Naive thymus-derived CD4-positive, alpha-beta T cell (primary cell): ENCODE measurements around the gene ROBO1. TPM values are rescaled to one million over a fixed set of nuclear protein-coding genes. Genes with fewer than 3 reads are reported as not detected.

ENCODE experiments used
- ATAC-seq: fragments of 150-1000 bp; cut with Tn5 transposase; 2 replicates; pipeline ENCODE4 v1.10.0; 2021; ENCODE audit warnings: mild to moderate bottlenecking, moderate library complexity
- CTCF ChIA-PET: fragments of 350-600 bp; sonication (Branson Sonifier 250); formaldehyde crosslinking; loops from one replicate; lab custom pipeline; 2021; ENCODE audit warnings: antibody characterized with exemption; lab: Charles Lee
- POLR2A ChIA-PET: fragments of 350-600 bp; sonication (Branson Sonifier 250); formaldehyde crosslinking; loops from one replicate; lab custom pipeline; 2021; ENCODE audit warnings: antibody characterized with exemption, inconsistent platforms; lab: Charles Lee
- DNase-seq, 9 donors: peaks; one replicate each; pipeline versions ENCODE4 v3.0.0 to v3.0.0-alpha.2; 2020 to 2022; ENCODE audit warnings: mixed read lengths in 1 of 9
- H3K27ac ChIP-seq: one replicate; pipeline ENCODE4 v1.7.0; 2013; ENCODE audit warnings: mild to moderate bottlenecking, low read depth, low read length, moderate library complexity
- H3K27me3 ChIP-seq, 2 donors: one replicate each; pipeline ENCODE4 v1.7.0; 2013; ENCODE audit warnings: low read length in 2 of 2, mild to moderate bottlenecking in 2 of 2, moderate library complexity in 2 of 2; ENCODE audit not compliant: control insufficient read depth in 2 of 2, insufficient read depth in 2 of 2
- H3K36me3 ChIP-seq, 3 experiments: 1 replicate in 2 of 3; 2 replicates in 1 of 3; pipeline ENCODE4 v1.7.0; 2013; ENCODE audit warnings: low read length in 3 of 3, mild to moderate bottlenecking in 3 of 3, moderate library complexity in 1 of 3; ENCODE audit not compliant: insufficient read depth in 3 of 3, control insufficient read depth in 2 of 3
- H3K4me1 ChIP-seq, 2 donors: one replicate each; pipeline ENCODE4 v1.7.0; 2013; ENCODE audit warnings: low read length in 2 of 2, mild to moderate bottlenecking in 2 of 2, moderate library complexity in 1 of 2; ENCODE audit not compliant: control insufficient read depth in 2 of 2, insufficient read depth in 2 of 2
- H3K4me3 ChIP-seq: 2 replicates; pipeline ENCODE4 v1.7.0; 2013; ENCODE audit warnings: mild to moderate bottlenecking, low read length
- H3K9me3 ChIP-seq, 3 experiments: 1 replicate in 2 of 3; 2 replicates in 1 of 3; pipeline ENCODE4 v1.7.0; 2013; ENCODE audit warnings: low read length in 3 of 3; ENCODE audit not compliant: control insufficient read depth in 2 of 3
- H3K27ac Mint-ChIP-seq, 9 donors: one replicate each; pipeline ENCODE4 v1.8.0; 2020 to 2022; ENCODE audit warnings: mixed read lengths in 9 of 9, mild to moderate bottlenecking in 8 of 9, moderate library complexity in 5 of 9, inconsistent platforms in 2 of 9
- H3K27me3 Mint-ChIP-seq, 5 donors: one replicate each; pipeline ENCODE4 v1.8.0; 2021 to 2022; ENCODE audit warnings: mixed read lengths in 5 of 5, mild to moderate bottlenecking in 1 of 5
- H3K36me3 Mint-ChIP-seq, 5 donors: one replicate each; pipeline ENCODE4 v1.8.0; 2020 to 2022; ENCODE audit warnings: mixed read lengths in 5 of 5, mild to moderate bottlenecking in 3 of 5, inconsistent platforms in 1 of 5
- H3K4me1 Mint-ChIP-seq, 7 donors: one replicate each; pipeline ENCODE4 v1.8.0; 2020 to 2022; ENCODE audit warnings: mixed read lengths in 7 of 7, mild to moderate bottlenecking in 3 of 7, inconsistent platforms in 1 of 7
- H3K4me3 Mint-ChIP-seq, 10 donors: one replicate each; pipeline ENCODE4 v1.8.0; 2020 to 2022; ENCODE audit warnings: mild to moderate bottlenecking in 10 of 10, mixed read lengths in 10 of 10, moderate library complexity in 6 of 10, inconsistent platforms in 2 of 10
- H3K9me3 Mint-ChIP-seq, 11 donors: one replicate each; pipeline ENCODE4 v1.8.0; 2020 to 2022; ENCODE audit warnings: mixed read lengths in 11 of 11, mild to moderate bottlenecking in 4 of 11, inconsistent platforms in 1 of 11, moderate library complexity in 1 of 11
- intact Hi-C, 2 donors: fragments of 100-400 bp; cut with micrococcal nuclease; formaldehyde crosslinking; loops; one replicate each; pipeline ENCODE4 v1.15.1; 2023
- polyA plus RNA-seq, 2 donors: library from polyadenylated mRNA; unstranded; fragments of 300-500 nt; fragmentation: Illumina TruSeq; gene quantifications; one replicate each; pipeline ENCODE4 v1.2.3, GENCODE V29; 2021
- total RNA-seq, 6 experiments: library from RNA in 5 of 6; stranded (reverse) in 5 of 6; gene quantifications; 1 replicate in 5 of 6; 2 replicates in 1 of 6; pipeline ENCODE4 v1.2.3 and lab custom pipeline; 2021 to 2026

ROBO1 gene
- total and polyA plus RNA-seq, 7 experiments from 2014 or later, result 0.08 to 0.59 (median 0.26) TPM; not detected in 2

GRCh38 chr3:78822726-78823125, 945.1 kb downstream of the ROBO1 start:
- intact Hi-C loops, result no loop called here
- no peak overlapping the region for H3K27ac ChIP-seq
- Mint-ChIP-seq H3K4me1 (no peaks in the 10 kb centered on the region), H3K4me3 (no peak overlapping the region), H3K27me3 (no peaks in the 10 kb centered on the region), H3K36me3 (no peaks in the 10 kb centered on the region), H3K27ac (no peak overlapping the region), H3K9me3 (peaks cover 0 to 14% (median 3%) of the 10 kb centered on the region in 11 donors)
- ChIA-PET POLR2A (no interaction called here), CTCF (no interaction called here)
- DNase-seq (no peak), ATAC-seq (no peak)
- H3K27me3 ChIP-seq, result no peaks in the 10 kb centered on the region
- no peaks in the 10 kb centered on the region for H3K4me1 ChIP-seq
- H3K36me3 ChIP-seq, result no peaks in the 10 kb centered on the region
- H3K4me3 ChIP-seq, result no peak overlapping the region
- no peaks in the 10 kb centered on the region for H3K9me3 ChIP-seq

- Mint-ChIP-seq H3K36me3 (no peaks in the 10 kb centered on the region), H3K27me3 (no peaks in the 10 kb centered on the region), H3K4me3 (no peak overlapping the region), H3K4me1 (no peaks in the 10 kb centered on the region), H3K27ac (no peak overlapping the region), H3K9me3 (peaks cover 0 to 19% (median 5%) of the 10 kb centered on the region in 11 donors)
- DNase-seq (no peak), ATAC-seq (no peak)
- H3K27me3 ChIP-seq, result no peaks in the 10 kb centered on the region
- no peaks in the 10 kb centered on the region for H3K4me1 ChIP-seq
- ChIA-PET POLR2A (no interaction called here), CTCF (no interaction called here)
- no peak overlapping the region for H3K27ac ChIP-seq
- no peaks in the 10 kb centered on the region for H3K9me3 ChIP-seq
- H3K4me3 ChIP-seq, result no peak overlapping the region
- intact Hi-C loops, result no loop called here
- no peaks in the 10 kb centered on the region for H3K36me3 ChIP-seq
Measured at GRCh38 chr3:78820542-78820941, 947.3 kb downstream of the ROBO1 start.

- ATAC-seq, result no peak
- CTCF ChIA-PET, result no interaction called here
- H3K9me3 ChIP-seq, result no peaks in the 10 kb centered on the region
- Mint-ChIP-seq H3K4me1 (no peaks in the 10 kb centered on the region), H3K27ac (no peak overlapping the region), H3K4me3 (no peak overlapping the region), H3K9me3 (peaks cover 0 to 20% (median 7%) of the 10 kb centered on the region in 11 donors), H3K27me3 (no peaks in the 10 kb centered on the region), H3K36me3 (no peaks in the 10 kb centered on the region)
- H3K4me3 ChIP-seq, result no peak overlapping the region
- no peaks in the 10 kb centered on the region for H3K27me3 ChIP-seq
- no peaks in the 10 kb centered on the region for H3K4me1 ChIP-seq
- no peak overlapping the region for H3K27ac ChIP-seq
- DNase-seq, result peak in 1 of 9 donors; percentile 3
- POLR2A ChIA-PET, result no interaction called here
- intact Hi-C loops, result no loop called here
- no peaks in the 10 kb centered on the region for H3K36me3 ChIP-seq
Measured at GRCh38 chr3:78818161-78818985, 949.4 kb downstream of the ROBO1 start.

DNA sequence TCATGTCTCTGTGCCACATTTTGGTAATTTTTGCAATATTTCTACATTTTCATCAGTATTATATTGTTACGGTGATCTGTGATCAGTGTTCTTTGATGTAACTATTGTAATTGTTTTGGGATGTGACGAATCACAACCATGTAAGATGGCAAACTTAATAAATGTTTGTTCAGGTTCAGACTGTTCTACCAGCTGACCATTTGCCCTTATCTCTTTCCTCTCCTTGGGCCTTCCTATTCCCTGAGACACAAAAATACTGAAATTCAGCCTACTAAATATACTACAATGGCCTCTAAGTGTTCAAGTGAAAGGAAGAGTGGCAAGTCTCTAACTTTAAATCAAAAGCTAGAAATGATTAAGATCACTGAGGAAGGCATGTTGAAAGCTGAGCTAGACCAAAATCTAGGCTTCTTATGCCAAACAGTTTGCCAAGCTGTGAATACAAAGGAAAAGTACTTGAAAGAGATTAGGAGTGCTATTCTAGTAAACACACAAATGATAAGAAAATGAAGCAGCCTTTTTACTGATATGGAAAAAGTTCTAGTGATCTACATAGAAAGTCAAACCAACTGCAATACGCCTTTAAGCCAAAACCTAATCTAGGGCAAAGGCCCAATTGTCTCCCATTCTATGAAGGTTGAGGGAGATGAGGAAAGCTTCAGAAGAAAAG, 952.8 kb downstream of the ROBO1 start:
- H3K36me3 Mint-ChIP-seq, result no peaks in the 10 kb centered on the region
- H3K9me3 Mint-ChIP-seq, result peaks cover 0 to 18% (median 7%) of the 10 kb centered on the region in 11 donors
- Histone ChIP-seq H3K4me1 (no peaks in the 10 kb centered on the region), H3K9me3 (no peaks in the 10 kb centered on the region), H3K27me3 (no peaks in the 10 kb centered on the region), H3K4me3 (no peak overlapping the region), H3K27ac (no peak overlapping the region), H3K36me3 (no peaks in the 10 kb centered on the region)
- no peaks in the 10 kb centered on the region for H3K4me1 Mint-ChIP-seq
- intact Hi-C loops, result no loop called here
- H3K4me3 Mint-ChIP-seq, result no peak overlapping the region
- ChIA-PET POLR2A (no interaction called here), CTCF (no interaction called here)
- no peak overlapping the region for H3K27ac Mint-ChIP-seq
- ATAC-seq, result no peak
- DNase-seq, result no peak
- H3K27me3 Mint-ChIP-seq, result no peaks in the 10 kb centered on the region

GRCh38 chr3:78812166-78812565, 955.6 kb downstream of the ROBO1 start:
- Mint-ChIP-seq H3K4me1 (no peaks in the 10 kb centered on the region), H3K27me3 (no peaks in the 10 kb centered on the region), H3K4me3 (no peak overlapping the region), H3K9me3 (peaks cover 0 to 8% (median 5%) of the 10 kb centered on the region in 11 donors), H3K36me3 (no peaks in the 10 kb centered on the region), H3K27ac (no peak overlapping the region)
- Histone ChIP-seq H3K4me1 (no peaks in the 10 kb centered on the region), H3K9me3 (no peaks in the 10 kb centered on the region), H3K27me3 (no peaks in the 10 kb centered on the region), H3K36me3 (no peaks in the 10 kb centered on the region), H3K4me3 (no peak overlapping the region), H3K27ac (no peak overlapping the region)
- POLR2A ChIA-PET, result no interaction called here
- ATAC-seq, result no peak
- CTCF ChIA-PET, result no interaction called here
- intact Hi-C loops, result no loop called here
- DNase-seq, result no peak

DNA sequence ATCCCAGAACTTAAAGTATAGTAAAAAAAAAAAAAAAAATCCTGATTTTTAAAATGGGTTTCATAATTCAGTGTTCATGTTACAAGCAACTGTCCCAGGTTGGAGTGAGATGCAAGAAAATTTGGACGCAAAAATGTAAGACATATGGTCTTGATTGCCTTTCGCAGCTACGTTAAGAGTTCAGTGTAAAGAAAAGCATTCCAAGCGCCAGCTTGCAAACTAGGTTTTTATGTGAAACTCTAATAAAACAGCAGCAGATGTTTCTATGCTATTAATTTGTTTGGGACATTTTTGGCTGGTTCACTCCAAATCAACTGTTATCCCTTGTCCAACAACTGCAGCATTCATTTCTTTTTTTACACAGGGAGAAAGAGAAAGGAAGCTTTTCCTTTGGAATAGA, 957.8 kb downstream of the ROBO1 start:
- H3K27me3 Mint-ChIP-seq, result no peaks in the 10 kb centered on the region
- Histone ChIP-seq H3K36me3 (no peaks in the 10 kb centered on the region), H3K27me3 (no peaks in the 10 kb centered on the region), H3K4me1 (no peaks in the 10 kb centered on the region), H3K4me3 (no peak overlapping the region), H3K27ac (no peak overlapping the region), H3K9me3 (no peaks in the 10 kb centered on the region)
- intact Hi-C loops, result no loop called here
- DNase-seq, result no peak
- peaks cover 0 to 7% (median 5%) of the 10 kb centered on the region in 11 donors for H3K9me3 Mint-ChIP-seq
- no peak overlapping the region for H3K4me3 Mint-ChIP-seq
- ChIA-PET POLR2A (no interaction called here), CTCF (no interaction called here)
- no peaks in the 10 kb centered on the region for H3K4me1 Mint-ChIP-seq
- H3K36me3 Mint-ChIP-seq, result peaks cover 0 to 4% (median 0%) of the 10 kb centered on the region in 5 donors
- no peak overlapping the region for H3K27ac Mint-ChIP-seq
- no peak for ATAC-seq
